ENCODE results near the gene XYLT1. TPM values are rescaled to one million over a fixed set of nuclear protein-coding genes. Genes with fewer than 3 reads are reported as not detected.

Gene XYLT1
- total RNA-seq, 2 donors from 2014 or later, result 26.4 to 41.9 TPM

- no peak overlapping the region for H3K4me3 Mint-ChIP-seq
- H3K4me1 Mint-ChIP-seq (ENCODE audit: low read depth in 2 of 2), result peaks cover 27 to 30% of the 10 kb centered on the region in 2 donors
- ATAC-seq, result no peak
- DNase-seq (ENCODE audit: low spot score), result no peak
- H3K36me3 Mint-ChIP-seq, result peaks cover 6% of the 10 kb centered on the region
- H3K27me3 Mint-ChIP-seq, result no peaks in the 10 kb centered on the region
- no peaks in the 10 kb centered on the region for H3K9me3 Mint-ChIP-seq
- H3K27ac Mint-ChIP-seq, result no peak overlapping the region
Observed at GRCh38 chr16:17289674-17290635, 180.8 kb downstream of the XYLT1 start.

GRCh38 chr16:17289050-17289449 lies 181.7 kb downstream of the XYLT1 start:
- no peaks in the 10 kb centered on the region for H3K27me3 Mint-ChIP-seq
- no peak overlapping the region for H3K4me3 Mint-ChIP-seq
- no peak overlapping the region for H3K27ac Mint-ChIP-seq
- no peak for ATAC-seq
- DNase-seq (ENCODE audit: low spot score), result no peak
- peaks cover 30 to 31% of the 10 kb centered on the region in 2 donors for H3K4me1 Mint-ChIP-seq (ENCODE audit: low read depth in 2 of 2)
- H3K9me3 Mint-ChIP-seq, result no peaks in the 10 kb centered on the region
- H3K36me3 Mint-ChIP-seq, result peaks cover 6% of the 10 kb centered on the region

- peaks cover 6% of the 10 kb centered on the region for H3K36me3 Mint-ChIP-seq
- no peak for DNase-seq (ENCODE audit: low spot score)
- ATAC-seq, result no peak
- H3K9me3 Mint-ChIP-seq, result no peaks in the 10 kb centered on the region
- H3K4me1 Mint-ChIP-seq (ENCODE audit: low read depth in 2 of 2), result peaks cover 39 to 42% of the 10 kb centered on the region in 2 donors
- no peak overlapping the region for H3K4me3 Mint-ChIP-seq
- no peak overlapping the region for H3K27ac Mint-ChIP-seq
- no peaks in the 10 kb centered on the region for H3K27me3 Mint-ChIP-seq
Observed at GRCh38 chr16:17287166-17287800, 183.5 kb downstream of the XYLT1 start.

GRCh38 chr16:17286443-17286842 lies 184.3 kb downstream of the XYLT1 start:
- peak overlapping the region in 1 of 2 donors; percentile 71 for H3K27ac Mint-ChIP-seq
- no peak for DNase-seq (ENCODE audit: low spot score)

GRCh38 chr16:17283016-17283415 lies 187.7 kb downstream of the XYLT1 start:
- H3K4me1 Mint-ChIP-seq (ENCODE audit: low read depth in 2 of 2), result peaks cover 46 to 52% of the 10 kb centered on the region in 2 donors
- no peaks in the 10 kb centered on the region for H3K36me3 Mint-ChIP-seq
- H3K27ac Mint-ChIP-seq, result no peak overlapping the region
- H3K27me3 Mint-ChIP-seq, result no peaks in the 10 kb centered on the region
- no peak for ATAC-seq
- no peaks in the 10 kb centered on the region for H3K9me3 Mint-ChIP-seq
- H3K4me3 Mint-ChIP-seq, result no peak overlapping the region
- no peak for DNase-seq (ENCODE audit: low spot score)

More at GRCh38 chr16:17286443-17286842, 184.3 kb downstream of the XYLT1 start:
- H3K4me1 Mint-ChIP-seq (ENCODE audit: low read depth in 2 of 2), result peaks cover 40 to 45% of the 10 kb centered on the region in 2 donors
- H3K9me3 Mint-ChIP-seq, result no peaks in the 10 kb centered on the region
- no peaks in the 10 kb centered on the region for H3K27me3 Mint-ChIP-seq
- H3K36me3 Mint-ChIP-seq, result peaks cover 6% of the 10 kb centered on the region
- ATAC-seq, result no peak
- no peak overlapping the region for H3K4me3 Mint-ChIP-seq

GRCh38 chr16:17282247-17282646 lies 188.5 kb downstream of the XYLT1 start:
- Mint-ChIP-seq H3K27ac (no peak overlapping the region), H3K27me3 (no peaks in the 10 kb centered on the region), H3K9me3 (no peaks in the 10 kb centered on the region), H3K36me3 (no peaks in the 10 kb centered on the region), H3K4me1 (ENCODE audit: low read depth in 2 of 2) (peaks cover 44 to 52% of the 10 kb centered on the region in 2 donors), H3K4me3 (no peak overlapping the region)
- ATAC-seq, result no peak
- no peak for DNase-seq (ENCODE audit: low spot score)

- Mint-ChIP-seq H3K4me1 (ENCODE audit: low read depth in 2 of 2) (peaks cover 40 to 54% of the 10 kb centered on the region in 2 donors), H3K27me3 (no peaks in the 10 kb centered on the region), H3K4me3 (no peak overlapping the region), H3K27ac (peak overlapping the region in 1 of 2 donors; percentile 34), H3K9me3 (no peaks in the 10 kb centered on the region), H3K36me3 (no peaks in the 10 kb centered on the region)
- DNase-seq (ENCODE audit: low spot score), result no peak
- ATAC-seq, result no peak
Observed at GRCh38 chr16:17281052-17281451, 189.7 kb downstream of the XYLT1 start.

GRCh38 chr16:17278988-17279387 lies 191.8 kb downstream of the XYLT1 start:
- Mint-ChIP-seq H3K9me3 (no peaks in the 10 kb centered on the region), H3K4me1 (ENCODE audit: low read depth in 2 of 2) (peaks cover 45 to 58% of the 10 kb centered on the region in 2 donors), H3K4me3 (no peak overlapping the region), H3K36me3 (no peaks in the 10 kb centered on the region), H3K27ac (peak overlapping the region in 1 of 2 donors; percentile 59), H3K27me3 (no peaks in the 10 kb centered on the region)
- ATAC-seq (no peak), DNase-seq (ENCODE audit: low spot score) (no peak)

- Mint-ChIP-seq H3K4me1 (ENCODE audit: low read depth in 2 of 2) (peaks cover 42 to 54% of the 10 kb centered on the region in 2 donors), H3K27ac (peak overlapping the region in 1 of 2 donors; percentile 59), H3K27me3 (no peaks in the 10 kb centered on the region), H3K36me3 (no peaks in the 10 kb centered on the region), H3K9me3 (no peaks in the 10 kb centered on the region), H3K4me3 (no peak overlapping the region)
- DNase-seq (ENCODE audit: low spot score) (no peak), ATAC-seq (no peak)
Observed at GRCh38 chr16:17277981-17278381, 192.8 kb downstream of the XYLT1 start.

- no peaks in the 10 kb centered on the region for H3K36me3 Mint-ChIP-seq
- no peaks in the 10 kb centered on the region for H3K27me3 Mint-ChIP-seq
- H3K4me1 Mint-ChIP-seq (ENCODE audit: low read depth in 2 of 2), result peaks cover 42 to 53% of the 10 kb centered on the region in 2 donors
- no peak for DNase-seq (ENCODE audit: low spot score)
- no peaks in the 10 kb centered on the region for H3K9me3 Mint-ChIP-seq
- H3K4me3 Mint-ChIP-seq, result no peak overlapping the region
- ATAC-seq, result no peak
- peak overlapping the region in 1 of 2 donors; percentile 48 for H3K27ac Mint-ChIP-seq
Observed at GRCh38 chr16:17276610-17277009, 194.2 kb downstream of the XYLT1 start.

- H3K27ac Mint-ChIP-seq, result peak overlapping the region; percentile 81 to 99
- no peaks in the 10 kb centered on the region for H3K9me3 Mint-ChIP-seq
- ATAC-seq (no peak), DNase-seq (ENCODE audit: low spot score) (no peak)
- H3K27me3 Mint-ChIP-seq, result no peaks in the 10 kb centered on the region
- H3K4me3 Mint-ChIP-seq, result no peak overlapping the region
- H3K36me3 Mint-ChIP-seq, result no peaks in the 10 kb centered on the region
- peaks cover 47 to 58% of the 10 kb centered on the region in 2 donors for H3K4me1 Mint-ChIP-seq (ENCODE audit: low read depth in 2 of 2)
Observed at GRCh38 chr16:17276010-17276530, 194.7 kb downstream of the XYLT1 start.

GRCh38 chr16:17275076-17276009 lies 195.4 kb downstream of the XYLT1 start:
- no peaks in the 10 kb centered on the region for H3K9me3 Mint-ChIP-seq
- peak overlapping the region; percentile 74 for H3K4me3 Mint-ChIP-seq
- DNase-seq (ENCODE audit: low spot score) (no peak), ATAC-seq (peak in 1 of 2 donors; percentile 2)
- peak overlapping the region; percentile 81 to 99 for H3K27ac Mint-ChIP-seq
- H3K27me3 Mint-ChIP-seq, result no peaks in the 10 kb centered on the region
- H3K36me3 Mint-ChIP-seq, result no peaks in the 10 kb centered on the region
- H3K4me1 Mint-ChIP-seq (ENCODE audit: low read depth in 2 of 2), result peaks cover 54 to 61% of the 10 kb centered on the region in 2 donors

- Mint-ChIP-seq H3K4me1 (ENCODE audit: low read depth in 2 of 2) (peaks cover 52 to 62% of the 10 kb centered on the region in 2 donors), H3K4me3 (peak overlapping the region; percentile 81), H3K9me3 (no peaks in the 10 kb centered on the region), H3K27me3 (no peaks in the 10 kb centered on the region), H3K27ac (peak overlapping the region; percentile 90 to 99), H3K36me3 (no peaks in the 10 kb centered on the region)
- DNase-seq (ENCODE audit: low spot score) (peak; percentile 80), ATAC-seq (peak; percentile 95 to 97)
Observed at GRCh38 chr16:17273142-17273561, 197.6 kb downstream of the XYLT1 start.

Data from natural killer cell treated with Interleukin-12 subunit alpha and Interleukin-12 subunit beta and Interleukin-15 and Interleukin-18, amount 100 ng/mL, for 72 hours (primary cell).